HG02798 (cell line): Measurements from ENCODE around the gene DEGS2.
"Not testable (repeated sequence)": the region's sequence is repeated elsewhere in the genome, so short reads cannot be mapped to it uniquely, and the experiment has no call there.

Experiments
- ATAC-seq: cut with Tn5 transposase; IDR thresholded peaks from one replicate; pipeline ENCODE4 v1.9.1; 2021; ENCODE audit warnings: mild to moderate bottlenecking; ENCODE audit not compliant: unreplicated experiment, poor library complexity

The DEGS2 gene

GRCh38 chr14:100181876-100182551 lies 22.6 kb upstream of the DEGS2 start:
- not testable (repeated sequence) for ATAC-seq

- not testable (repeated sequence) for ATAC-seq
Measured at GRCh38 chr14:100180671-100181070, 21.2 kb upstream of the DEGS2 start.

GRCh38 chr14:100178691-100179090 lies 19.2 kb upstream of the DEGS2 start:
- ATAC-seq = no peak

GRCh38 chr14:100176811-100177327 lies 17.4 kb upstream of the DEGS2 start:
- no peak for ATAC-seq

GRCh38 chr14:100173353-100173752 lies 13.9 kb upstream of the DEGS2 start:
- no peak for ATAC-seq

- ATAC-seq = no peak
Measured at GRCh38 chr14:100172811-100173210, 13.4 kb upstream of the DEGS2 start.

GRCh38 chr14:100170880-100171279 lies 11.4 kb upstream of the DEGS2 start:
- ATAC-seq = no peak

GRCh38 chr14:100168506-100168905 lies 9.1 kb upstream of the DEGS2 start:
- no peak for ATAC-seq

- no peak for ATAC-seq
Measured at GRCh38 chr14:100165831-100166440, 6.5 kb upstream of the DEGS2 start.

GRCh38 chr14:100165376-100165775 lies 5.9 kb upstream of the DEGS2 start:
- no peak for ATAC-seq

GRCh38 chr14:100160534-100160916 lies 1.1 kb upstream of the DEGS2 start:
- ATAC-seq = no peak

- ATAC-seq = no peak
Measured at GRCh38 chr14:100159865-100160533, 554 bp upstream of the DEGS2 start.

- no peak for ATAC-seq
Measured at GRCh38 chr14:100158566-100159093, 815 bp downstream of the DEGS2 start.

GRCh38 chr14:100157548-100158232 lies 1.8 kb downstream of the DEGS2 start:
- ATAC-seq = not testable (repeated sequence)

GRCh38 chr14:100156776-100157175 lies 2.7 kb downstream of the DEGS2 start:
- ATAC-seq = no peak

GRCh38 chr14:100155756-100156616 lies 3.5 kb downstream of the DEGS2 start:
- ATAC-seq = no peak

- ATAC-seq = no peak
Measured at GRCh38 chr14:100155049-100155621, 4.3 kb downstream of the DEGS2 start.

- ATAC-seq = no peak
Measured at GRCh38 chr14:100153560-100153959, 5.9 kb downstream of the DEGS2 start.

GRCh38 chr14:100152091-100152490 lies 7.4 kb downstream of the DEGS2 start:
- ATAC-seq = no peak
